Transverse colon (tissue), 3 donors: ENCODE results near the gene CDRT4.

ENCODE experiments used
- POLR2A ChIP-seq: fragments of 450-650 bp; IDR thresholded peaks from one replicate; pipeline ENCODE4 v1.6.1; 2016; ENCODE audit warnings: antibody characterized with exemption, mild to moderate bottlenecking, moderate library complexity
- POLR2AphosphoS5 ChIP-seq, 3 donors: sonication (generic); formaldehyde crosslinking; IDR thresholded peaks; one replicate each; pipeline ENCODE4 v1.6.1; 2016; ENCODE audit warnings: antibody characterized with exemption in 3 of 3

DNA sequence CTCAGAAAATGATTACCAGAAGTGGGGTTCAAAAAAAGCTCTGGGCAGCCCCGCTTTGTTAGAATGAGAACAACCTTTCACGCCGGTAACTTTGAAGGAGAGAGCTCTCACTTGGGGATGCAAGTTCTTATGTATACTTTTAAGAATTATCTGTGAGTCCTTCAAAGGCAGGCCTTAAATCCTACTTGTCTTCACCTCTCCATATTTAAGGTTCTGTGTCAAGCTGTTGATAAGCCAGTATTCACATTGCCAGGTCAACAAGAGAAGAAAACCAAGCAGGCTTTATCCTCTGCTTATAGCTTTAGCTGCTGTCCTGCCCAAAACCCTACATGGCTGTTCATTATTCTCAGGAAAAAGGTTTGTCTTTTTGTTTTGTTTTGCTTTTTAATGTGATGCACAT lies 42.9 kb downstream of the CDRT4 start:
- no peak for TF ChIP-seq POLR2A
- no peak for TF ChIP-seq POLR2AphosphoS5 (IDR thresholded peaks at IDR 0.05)
